Trophoblast cell (in vitro differentiated cells and primary cell): Measurements from ENCODE around the gene HS3ST4.
A peak's percentile ranks its signal among the peaks of the same experiment; 100 is the strongest.

Experiments used
- DNase-seq, 2 donors: peaks; one replicate each; pipeline ENCODE4 v3.0.0-alpha.2; 2016
- H2AFZ ChIP-seq: 2 replicates; pipeline ENCODE4 v1.6.1; 2013; ENCODE audit warnings: low read length, moderate library complexity, mild to moderate bottlenecking; ENCODE audit not compliant: insufficient read depth, poor library complexity
- H2AK5ac ChIP-seq: 2 replicates; pipeline ENCODE4 v1.6.1; 2013; ENCODE audit warnings: mild to moderate bottlenecking, low read length
- H2BK120ac ChIP-seq: 2 replicates; pipeline ENCODE4 v1.6.1; 2013; ENCODE audit warnings: low read length, mild to moderate bottlenecking, moderate library complexity; ENCODE audit not compliant: insufficient read depth, poor library complexity
- H2BK12ac ChIP-seq: 2 replicates; pipeline ENCODE4 v1.6.1; 2013; ENCODE audit warnings: mild to moderate bottlenecking, low read length, moderate library complexity
- H2BK5ac ChIP-seq: 2 replicates; pipeline ENCODE4 v1.6.1; 2013; ENCODE audit warnings: low read length, low read depth, moderate library complexity, mild to moderate bottlenecking; ENCODE audit not compliant: poor library complexity
- H3K14ac ChIP-seq: 2 replicates; pipeline ENCODE4 v1.6.1; 2013; ENCODE audit warnings: mild to moderate bottlenecking, low read length
- H3K18ac ChIP-seq: 2 replicates; pipeline ENCODE4 v1.6.1; 2013; ENCODE audit warnings: mild to moderate bottlenecking, low read length
- H3K23ac ChIP-seq: 2 replicates; pipeline ENCODE4 v1.6.1; 2013; ENCODE audit warnings: low read length
- H3K27ac ChIP-seq: 2 replicates; pipeline ENCODE4 v1.5.1; 2013; ENCODE audit warnings: low read depth, mild to moderate bottlenecking, inconsistent platforms, low read length, moderate library complexity
- H3K27me3 ChIP-seq: 2 replicates; pipeline ENCODE4 v1.6.1; 2013; ENCODE audit warnings: inconsistent platforms, mild to moderate bottlenecking, low read length, moderate library complexity; ENCODE audit not compliant: insufficient read depth
- H3K36me3 ChIP-seq, 2 experiments: 1 replicate in 1 of 2; 2 replicates in 1 of 2; pipeline ENCODE4 v1.6.1; 2013; ENCODE audit warnings: low read length in 2 of 2, mild to moderate bottlenecking in 2 of 2, moderate library complexity in 1 of 2; ENCODE audit not compliant: insufficient read depth in 2 of 2, control insufficient read depth in 1 of 2
- H3K4ac ChIP-seq: 2 replicates; pipeline ENCODE4 v1.6.1; 2013; ENCODE audit warnings: low read depth, mild to moderate bottlenecking, low read length, moderate library complexity
- H3K4me1 ChIP-seq, 2 experiments: 1 replicate in 1 of 2; 2 replicates in 1 of 2; pipeline ENCODE4 v1.6.1; 2013; ENCODE audit warnings: low read length in 2 of 2, mild to moderate bottlenecking in 2 of 2, moderate library complexity in 1 of 2; ENCODE audit not compliant: insufficient read depth in 2 of 2, control insufficient read depth in 1 of 2
- H3K4me2 ChIP-seq: 2 replicates; pipeline ENCODE4 v1.6.1; 2013; ENCODE audit warnings: inconsistent platforms, mild to moderate bottlenecking, low read length, moderate library complexity
- H3K4me3 ChIP-seq: 2 replicates; pipeline ENCODE4 v1.5.1; 2013; ENCODE audit warnings: mild to moderate bottlenecking, low read depth, low read length, inconsistent platforms
- H3K79me1 ChIP-seq: one replicate; pipeline ENCODE4 v1.6.1; 2013; ENCODE audit warnings: low read length
- H3K79me2 ChIP-seq: 2 replicates; pipeline ENCODE4 v1.6.1; 2013; ENCODE audit warnings: low read length, mild to moderate bottlenecking; ENCODE audit not compliant: control insufficient read depth, insufficient read depth, poor library complexity
- H3K9ac ChIP-seq: 2 replicates; pipeline ENCODE4 v1.6.1; 2013; ENCODE audit warnings: mild to moderate bottlenecking, low read length
- H3K9me3 ChIP-seq: 2 replicates; pipeline ENCODE4 v1.6.1; 2013; ENCODE audit warnings: low read depth, mild to moderate bottlenecking, control low read depth, inconsistent platforms, low read length; ENCODE audit not compliant: insufficient read depth
- H4K12ac ChIP-seq: 2 replicates; pipeline ENCODE4 v1.6.1; 2013; ENCODE audit warnings: low read depth, mild to moderate bottlenecking, low read length, moderate library complexity
- H4K8ac ChIP-seq: 2 replicates; pipeline ENCODE4 v1.6.1; 2013; ENCODE audit warnings: low read depth, mild to moderate bottlenecking, low read length, moderate library complexity
- H4K91ac ChIP-seq: one replicate; pipeline ENCODE4 v1.6.1; 2013; ENCODE audit warnings: low read depth, mild to moderate bottlenecking, low read length, moderate library complexity
- WGBS: extraction: QIAGEN DNeasy Blood & Tissue Kit; methylation state at CpG from one replicate; pipeline ENCODE4 v1.1.7; 2013; ENCODE audit warnings: missing lambda C conversion rate; ENCODE audit not compliant: insufficient read length, insufficient coverage; ENCODE audit errors: extremely low coverage; 5-methylcytosine and 5-hydroxymethylcytosine counted together

Gene HS3ST4

GRCh38 chr16:26058326-26058725, 366.6 kb downstream of the HS3ST4 start:
- Histone ChIP-seq H2BK5ac (no peak overlapping the region), H3K79me1 (no peaks in the 10 kb centered on the region), H3K4ac (no peak overlapping the region), H3K23ac (no peak overlapping the region), H2BK12ac (no peak overlapping the region), H3K27me3 (no peaks in the 10 kb centered on the region), H3K4me1 (no peaks in the 10 kb centered on the region), H3K14ac (no peak overlapping the region), H2AFZ (no peak overlapping the region), H3K27ac (no peak overlapping the region), H3K4me3 (no peak overlapping the region), H3K9ac (no peak overlapping the region), H2BK120ac (no peak overlapping the region), H4K12ac (no peak overlapping the region), H3K4me2 (no peak overlapping the region), H3K79me2 (no peaks in the 10 kb centered on the region), H3K36me3 (no peaks in the 10 kb centered on the region), H4K91ac (no peak overlapping the region), H3K18ac (no peak overlapping the region), H3K9me3 (no peaks in the 10 kb centered on the region), H4K8ac (no peak overlapping the region), H2AK5ac (no peak overlapping the region)
- no peak for DNase-seq
- WGBS: no CpG with 5 or more reads among the region's 3 CpGs

- Histone ChIP-seq H3K27me3 (no peaks in the 10 kb centered on the region), H3K27ac (no peak overlapping the region), H2AK5ac (no peak overlapping the region), H3K4me1 (peaks cover 0 to 2% of the 10 kb centered on the region in 2 experiments), H3K79me1 (no peaks in the 10 kb centered on the region), H3K9me3 (no peaks in the 10 kb centered on the region), H3K4me2 (no peak overlapping the region), H3K36me3 (no peaks in the 10 kb centered on the region), H2BK5ac (no peak overlapping the region), H3K9ac (no peak overlapping the region), H4K91ac (no peak overlapping the region), H3K4ac (no peak overlapping the region), H2BK120ac (no peak overlapping the region), H3K4me3 (no peak overlapping the region), H3K79me2 (no peaks in the 10 kb centered on the region), H4K8ac (no peak overlapping the region), H3K23ac (no peak overlapping the region), H2AFZ (no peak overlapping the region), H3K18ac (no peak overlapping the region), H2BK12ac (no peak overlapping the region), H3K14ac (no peak overlapping the region), H4K12ac (no peak overlapping the region)
- peak in 1 of 2 donors; percentile 18 for DNase-seq
- no CpG with 5 or more reads among the region's 5 CpGs for WGBS
Observed at GRCh38 chr16:26070302-26071100, 378.7 kb downstream of the HS3ST4 start.

GRCh38 chr16:26071101-26071866, 379.5 kb downstream of the HS3ST4 start:
- Histone ChIP-seq H2AFZ (no peak overlapping the region), H4K8ac (no peak overlapping the region), H2BK120ac (no peak overlapping the region), H3K4me2 (no peak overlapping the region), H2BK5ac (no peak overlapping the region), H3K4me1 (peaks cover 0 to 2% of the 10 kb centered on the region in 2 experiments), H4K91ac (no peak overlapping the region), H3K18ac (no peak overlapping the region), H3K23ac (no peak overlapping the region), H4K12ac (no peak overlapping the region), H3K27ac (no peak overlapping the region), H3K14ac (no peak overlapping the region), H2AK5ac (no peak overlapping the region), H2BK12ac (no peak overlapping the region), H3K9me3 (no peaks in the 10 kb centered on the region), H3K27me3 (no peaks in the 10 kb centered on the region), H3K4me3 (no peak overlapping the region), H3K79me2 (no peaks in the 10 kb centered on the region), H3K9ac (no peak overlapping the region), H3K4ac (no peak overlapping the region), H3K79me1 (no peaks in the 10 kb centered on the region), H3K36me3 (no peaks in the 10 kb centered on the region)
- DNase-seq: no peak
- WGBS: no CpG with 5 or more reads among the region's 9 CpGs

GRCh38 chr16:26078716-26079355, 387.1 kb downstream of the HS3ST4 start:
- H2AFZ ChIP-seq: no peak overlapping the region
- H2BK12ac ChIP-seq: no peak overlapping the region
- H2BK5ac ChIP-seq: no peak overlapping the region
- H4K12ac ChIP-seq: no peak overlapping the region
- no peak overlapping the region for H3K4me2 ChIP-seq
- H3K27ac ChIP-seq: no peak overlapping the region
- H3K23ac ChIP-seq: no peak overlapping the region
- no CpG with 5 or more reads among the region's 10 CpGs for WGBS
- no peaks in the 10 kb centered on the region for H3K27me3 ChIP-seq
- H3K9ac ChIP-seq: no peak overlapping the region
- no peak overlapping the region for H3K4ac ChIP-seq
- no peak overlapping the region for H4K8ac ChIP-seq
- no peaks in the 10 kb centered on the region for H3K4me1 ChIP-seq
- no peak overlapping the region for H2AK5ac ChIP-seq
- no peak overlapping the region for H4K91ac ChIP-seq
- H3K18ac ChIP-seq: no peak overlapping the region
- H3K79me1 ChIP-seq: no peaks in the 10 kb centered on the region
- H2BK120ac ChIP-seq: no peak overlapping the region
- H3K14ac ChIP-seq: no peak overlapping the region
- no peak overlapping the region for H3K4me3 ChIP-seq
- H3K9me3 ChIP-seq: peaks cover 2% of the 10 kb centered on the region
- no peak for DNase-seq
- H3K79me2 ChIP-seq: no peaks in the 10 kb centered on the region
- no peaks in the 10 kb centered on the region for H3K36me3 ChIP-seq
